Measurements from ENCODE around the gene INCA1. TPM values are rescaled to one million over a fixed set of nuclear protein-coding genes. Genes with fewer than 3 reads are reported as not detected.
A peak's percentile ranks its signal among the peaks of the same experiment; 100 is the strongest.

INCA1 gene
- total and polyA plus RNA-seq, 2 of the 13 experiments (the other 11 are each of a cell fraction or from before 2014, with no cell fraction given): 0.93 to 2.6 TPM

DNA sequence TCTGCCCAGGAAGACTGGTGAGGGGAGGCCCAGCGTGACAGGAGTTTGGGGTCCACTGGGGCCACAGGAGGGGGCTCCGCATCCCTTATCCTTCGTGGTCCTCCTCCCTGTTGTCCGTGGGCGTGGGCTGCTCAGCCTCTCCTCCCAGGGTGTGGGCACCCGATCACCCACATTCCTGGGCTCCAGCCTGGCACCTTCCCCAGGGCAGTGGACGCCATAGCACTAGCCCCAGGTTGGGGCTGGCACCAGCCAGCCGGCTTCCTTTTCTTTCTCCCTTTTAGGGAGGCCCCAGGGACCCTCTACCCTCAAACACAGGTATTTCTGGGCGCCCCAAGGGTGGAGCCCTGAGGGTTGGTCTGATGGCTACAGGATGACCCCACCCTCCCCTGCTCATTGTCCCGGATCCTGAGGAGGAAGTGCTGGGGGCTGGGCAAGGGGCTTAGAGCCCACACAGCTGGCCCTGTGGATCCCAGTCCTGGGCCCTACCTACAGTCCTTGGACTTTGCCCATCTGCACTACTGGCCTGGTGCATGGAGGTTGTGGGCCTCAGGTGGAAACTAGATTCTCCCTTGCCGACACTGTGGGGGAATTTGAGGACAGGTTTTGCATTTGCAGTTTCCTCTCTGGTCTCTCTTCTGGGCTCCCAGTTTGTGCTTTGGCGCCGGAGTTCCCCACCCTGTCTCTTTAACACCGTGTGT lies 1.6 kb upstream of the INCA1 start (continued):
- TF ChIP-seq, protein P1, sequence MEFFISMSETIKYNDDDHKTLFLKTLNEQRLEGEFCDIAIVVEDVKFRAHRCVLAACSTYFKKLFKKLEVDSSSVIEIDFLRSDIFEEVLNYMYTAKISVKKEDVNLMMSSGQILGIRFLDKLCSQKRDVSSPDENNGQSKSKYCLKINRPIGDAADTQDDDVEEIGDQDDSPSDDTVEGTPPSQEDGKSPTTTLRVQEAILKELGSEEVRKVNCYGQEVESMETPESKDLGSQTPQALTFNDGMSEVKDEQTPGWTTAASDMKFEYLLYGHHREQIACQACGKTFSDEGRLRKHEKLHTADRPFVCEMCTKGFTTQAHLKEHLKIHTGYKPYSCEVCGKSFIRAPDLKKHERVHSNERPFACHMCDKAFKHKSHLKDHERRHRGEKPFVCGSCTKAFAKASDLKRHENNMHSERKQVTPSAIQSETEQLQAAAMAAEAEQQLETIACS (CRISPR knock-in tag; IDR thresholded peaks at IDR 0.05): peak; percentile 66; the same call in 1 of the 2 replicates
- peak; percentile 46; the same call in 1 of the 2 replicates for TF ChIP-seq SMYD3 (CRISPR knock-in tag; IDR thresholded peaks at IDR 0.05)
- TF ChIP-seq, protein P2, sequence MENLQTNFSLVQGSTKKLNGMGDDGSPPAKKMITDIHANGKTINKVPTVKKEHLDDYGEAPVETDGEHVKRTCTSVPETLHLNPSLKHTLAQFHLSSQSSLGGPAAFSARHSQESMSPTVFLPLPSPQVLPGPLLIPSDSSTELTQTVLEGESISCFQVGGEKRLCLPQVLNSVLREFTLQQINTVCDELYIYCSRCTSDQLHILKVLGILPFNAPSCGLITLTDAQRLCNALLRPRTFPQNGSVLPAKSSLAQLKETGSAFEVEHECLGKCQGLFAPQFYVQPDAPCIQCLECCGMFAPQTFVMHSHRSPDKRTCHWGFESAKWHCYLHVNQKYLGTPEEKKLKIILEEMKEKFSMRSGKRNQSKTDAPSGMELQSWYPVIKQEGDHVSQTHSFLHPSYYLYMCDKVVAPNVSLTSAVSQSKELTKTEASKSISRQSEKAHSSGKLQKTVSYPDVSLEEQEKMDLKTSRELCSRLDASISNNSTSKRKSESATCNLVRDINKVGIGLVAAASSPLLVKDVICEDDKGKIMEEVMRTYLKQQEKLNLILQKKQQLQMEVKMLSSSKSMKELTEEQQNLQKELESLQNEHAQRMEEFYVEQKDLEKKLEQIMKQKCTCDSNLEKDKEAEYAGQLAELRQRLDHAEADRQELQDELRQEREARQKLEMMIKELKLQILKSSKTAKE (CRISPR knock-in tag; IDR thresholded peaks at IDR 0.05; ENCODE audit: borderline replicate concordance): no peak
- TF ChIP-seq, protein P3, sequence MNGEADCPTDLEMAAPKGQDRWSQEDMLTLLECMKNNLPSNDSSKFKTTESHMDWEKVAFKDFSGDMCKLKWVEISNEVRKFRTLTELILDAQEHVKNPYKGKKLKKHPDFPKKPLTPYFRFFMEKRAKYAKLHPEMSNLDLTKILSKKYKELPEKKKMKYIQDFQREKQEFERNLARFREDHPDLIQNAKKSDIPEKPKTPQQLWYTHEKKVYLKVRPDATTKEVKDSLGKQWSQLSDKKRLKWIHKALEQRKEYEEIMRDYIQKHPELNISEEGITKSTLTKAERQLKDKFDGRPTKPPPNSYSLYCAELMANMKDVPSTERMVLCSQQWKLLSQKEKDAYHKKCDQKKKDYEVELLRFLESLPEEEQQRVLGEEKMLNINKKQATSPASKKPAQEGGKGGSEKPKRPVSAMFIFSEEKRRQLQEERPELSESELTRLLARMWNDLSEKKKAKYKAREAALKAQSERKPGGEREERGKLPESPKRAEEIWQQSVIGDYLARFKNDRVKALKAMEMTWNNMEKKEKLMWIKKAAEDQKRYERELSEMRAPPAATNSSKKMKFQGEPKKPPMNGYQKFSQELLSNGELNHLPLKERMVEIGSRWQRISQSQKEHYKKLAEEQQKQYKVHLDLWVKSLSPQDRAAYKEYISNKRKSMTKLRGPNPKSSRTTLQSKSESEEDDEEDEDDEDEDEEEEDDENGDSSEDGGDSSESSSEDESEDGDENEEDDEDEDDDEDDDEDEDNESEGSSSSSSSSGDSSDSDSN (CRISPR knock-in tag; IDR thresholded peaks at IDR 0.05): peak; percentile 53; the same call in 1 of the 2 replicates
- TF ChIP-seq, protein P4, sequence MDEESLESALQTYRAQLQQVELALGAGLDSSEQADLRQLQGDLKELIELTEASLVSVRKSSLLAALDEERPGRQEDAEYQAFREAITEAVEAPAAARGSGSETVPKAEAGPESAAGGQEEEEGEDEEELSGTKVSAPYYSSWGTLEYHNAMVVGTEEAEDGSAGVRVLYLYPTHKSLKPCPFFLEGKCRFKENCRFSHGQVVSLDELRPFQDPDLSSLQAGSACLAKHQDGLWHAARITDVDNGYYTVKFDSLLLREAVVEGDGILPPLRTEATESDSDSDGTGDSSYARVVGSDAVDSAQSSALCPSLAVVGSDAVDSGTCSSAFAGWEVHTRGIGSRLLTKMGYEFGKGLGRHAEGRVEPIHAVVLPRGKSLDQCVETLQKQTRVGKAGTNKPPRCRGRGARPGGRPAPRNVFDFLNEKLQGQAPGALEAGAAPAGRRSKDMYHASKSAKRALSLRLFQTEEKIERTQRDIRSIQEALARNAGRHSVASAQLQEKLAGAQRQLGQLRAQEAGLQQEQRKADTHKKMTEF (CRISPR knock-in tag; IDR thresholded peaks at IDR 0.05): peak; percentile 87; the same call in 1 of the 2 replicates
- peak; percentile 45 for TF ChIP-seq XRCC5 (optimal IDR thresholded peaks at IDR 0.05; ENCODE audit: low read length)
- no peak for TF ChIP-seq KLF11 (CRISPR knock-in tag; IDR thresholded peaks at IDR 0.05)
- TF ChIP-seq, protein P5, sequence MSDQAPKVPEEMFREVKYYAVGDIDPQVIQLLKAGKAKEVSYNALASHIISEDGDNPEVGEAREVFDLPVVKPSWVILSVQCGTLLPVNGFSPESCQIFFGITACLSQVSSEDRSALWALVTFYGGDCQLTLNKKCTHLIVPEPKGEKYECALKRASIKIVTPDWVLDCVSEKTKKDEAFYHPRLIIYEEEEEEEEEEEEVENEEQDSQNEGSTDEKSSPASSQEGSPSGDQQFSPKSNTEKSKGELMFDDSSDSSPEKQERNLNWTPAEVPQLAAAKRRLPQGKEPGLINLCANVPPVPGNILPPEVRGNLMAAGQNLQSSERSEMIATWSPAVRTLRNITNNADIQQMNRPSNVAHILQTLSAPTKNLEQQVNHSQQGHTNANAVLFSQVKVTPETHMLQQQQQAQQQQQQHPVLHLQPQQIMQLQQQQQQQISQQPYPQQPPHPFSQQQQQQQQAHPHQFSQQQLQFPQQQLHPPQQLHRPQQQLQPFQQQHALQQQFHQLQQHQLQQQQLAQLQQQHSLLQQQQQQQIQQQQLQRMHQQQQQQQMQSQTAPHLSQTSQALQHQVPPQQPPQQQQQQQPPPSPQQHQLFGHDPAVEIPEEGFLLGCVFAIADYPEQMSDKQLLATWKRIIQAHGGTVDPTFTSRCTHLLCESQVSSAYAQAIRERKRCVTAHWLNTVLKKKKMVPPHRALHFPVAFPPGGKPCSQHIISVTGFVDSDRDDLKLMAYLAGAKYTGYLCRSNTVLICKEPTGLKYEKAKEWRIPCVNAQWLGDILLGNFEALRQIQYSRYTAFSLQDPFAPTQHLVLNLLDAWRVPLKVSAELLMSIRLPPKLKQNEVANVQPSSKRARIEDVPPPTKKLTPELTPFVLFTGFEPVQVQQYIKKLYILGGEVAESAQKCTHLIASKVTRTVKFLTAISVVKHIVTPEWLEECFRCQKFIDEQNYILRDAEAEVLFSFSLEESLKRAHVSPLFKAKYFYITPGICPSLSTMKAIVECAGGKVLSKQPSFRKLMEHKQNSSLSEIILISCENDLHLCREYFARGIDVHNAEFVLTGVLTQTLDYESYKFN (CRISPR knock-in tag; conservative IDR thresholded peaks at IDR 0.05): peak; percentile 95
- TF ChIP-seq, protein P6, sequence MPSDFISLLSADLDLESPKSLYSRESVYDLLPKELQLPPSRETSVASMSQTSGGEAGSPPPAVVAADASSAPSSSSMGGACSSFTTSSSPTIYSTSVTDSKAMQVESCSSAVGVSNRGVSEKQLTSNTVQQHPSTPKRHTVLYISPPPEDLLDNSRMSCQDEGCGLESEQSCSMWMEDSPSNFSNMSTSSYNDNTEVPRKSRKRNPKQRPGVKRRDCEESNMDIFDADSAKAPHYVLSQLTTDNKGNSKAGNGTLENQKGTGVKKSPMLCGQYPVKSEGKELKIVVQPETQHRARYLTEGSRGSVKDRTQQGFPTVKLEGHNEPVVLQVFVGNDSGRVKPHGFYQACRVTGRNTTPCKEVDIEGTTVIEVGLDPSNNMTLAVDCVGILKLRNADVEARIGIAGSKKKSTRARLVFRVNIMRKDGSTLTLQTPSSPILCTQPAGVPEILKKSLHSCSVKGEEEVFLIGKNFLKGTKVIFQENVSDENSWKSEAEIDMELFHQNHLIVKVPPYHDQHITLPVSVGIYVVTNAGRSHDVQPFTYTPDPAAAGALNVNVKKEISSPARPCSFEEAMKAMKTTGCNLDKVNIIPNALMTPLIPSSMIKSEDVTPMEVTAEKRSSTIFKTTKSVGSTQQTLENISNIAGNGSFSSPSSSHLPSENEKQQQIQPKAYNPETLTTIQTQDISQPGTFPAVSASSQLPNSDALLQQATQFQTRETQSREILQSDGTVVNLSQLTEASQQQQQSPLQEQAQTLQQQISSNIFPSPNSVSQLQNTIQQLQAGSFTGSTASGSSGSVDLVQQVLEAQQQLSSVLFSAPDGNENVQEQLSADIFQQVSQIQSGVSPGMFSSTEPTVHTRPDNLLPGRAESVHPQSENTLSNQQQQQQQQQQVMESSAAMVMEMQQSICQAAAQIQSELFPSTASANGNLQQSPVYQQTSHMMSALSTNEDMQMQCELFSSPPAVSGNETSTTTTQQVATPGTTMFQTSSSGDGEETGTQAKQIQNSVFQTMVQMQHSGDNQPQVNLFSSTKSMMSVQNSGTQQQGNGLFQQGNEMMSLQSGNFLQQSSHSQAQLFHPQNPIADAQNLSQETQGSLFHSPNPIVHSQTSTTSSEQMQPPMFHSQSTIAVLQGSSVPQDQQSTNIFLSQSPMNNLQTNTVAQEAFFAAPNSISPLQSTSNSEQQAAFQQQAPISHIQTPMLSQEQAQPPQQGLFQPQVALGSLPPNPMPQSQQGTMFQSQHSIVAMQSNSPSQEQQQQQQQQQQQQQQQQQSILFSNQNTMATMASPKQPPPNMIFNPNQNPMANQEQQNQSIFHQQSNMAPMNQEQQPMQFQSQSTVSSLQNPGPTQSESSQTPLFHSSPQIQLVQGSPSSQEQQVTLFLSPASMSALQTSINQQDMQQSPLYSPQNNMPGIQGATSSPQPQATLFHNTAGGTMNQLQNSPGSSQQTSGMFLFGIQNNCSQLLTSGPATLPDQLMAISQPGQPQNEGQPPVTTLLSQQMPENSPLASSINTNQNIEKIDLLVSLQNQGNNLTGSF (CRISPR knock-in tag; IDR thresholded peaks at IDR 0.05): no peak

Measured in HepG2 (cell line).